H1 (cell line): Measurements from ENCODE around the gene LRRC18. TPM values are rescaled to one million over a fixed set of nuclear protein-coding genes. Genes with fewer than 3 reads are reported as not detected.

Experiments
- CTCF ChIA-PET: fragments of 300-600 bp; sonication (Branson Sonifier 250); formaldehyde crosslinking; loops from one replicate; lab custom pipeline; 2021; ENCODE audit not compliant: partially characterized antibody; lab: Charles Lee
- POLR2A ChIA-PET: fragments of 300-600 bp; sonication (Branson Sonifier 250); formaldehyde crosslinking; loops from one replicate; lab custom pipeline; 2021; ENCODE audit warnings: inconsistent platforms; ENCODE audit not compliant: partially characterized antibody; lab: Charles Lee
- DNase-seq, 2 experiments: peaks; one replicate each; pipeline versions ENCODE4 v3.0.0 to v3.0.0-alpha.2; 2010 to 2022; ENCODE audit warnings: low spot score in 2 of 2, low read depth in 1 of 2, mixed read lengths in 1 of 2
- FAIRE-seq: peaks from 2 replicates; lab custom pipeline; 2011; peaks lifted over from hg19 to GRCh38; lab: Jason Lieb, UNC
- H2AFZ ChIP-seq: 2 replicates; pipeline ENCODE4 v1.8.1; 2012; ENCODE audit warnings: low read length, inconsistent platforms
- H2AK5ac ChIP-seq: 2 replicates; pipeline ENCODE4 v1.6.1; 2013; ENCODE audit warnings: low read depth, low read length
- H2BK120ac ChIP-seq: replicated peaks from 2 replicates; pipeline ENCODE3; 2013; ENCODE audit warnings: low read depth, low read length, inconsistent platforms
- H2BK12ac ChIP-seq: 2 replicates; pipeline ENCODE4 v1.6.1; 2013; ENCODE audit warnings: low read depth, low read length
- H2BK15ac ChIP-seq: 2 replicates; pipeline ENCODE4 v1.6.1; 2013; ENCODE audit warnings: low read length
- H2BK20ac ChIP-seq: 2 replicates; pipeline ENCODE4 v1.6.1; 2013; ENCODE audit warnings: low read length
- H2BK5ac ChIP-seq: 2 replicates; pipeline ENCODE4 v1.6.1; 2013; ENCODE audit warnings: low read depth, low read length
- H3K14ac ChIP-seq: 2 replicates; pipeline ENCODE4 v1.6.1; 2013; ENCODE audit warnings: inconsistent platforms; ENCODE audit not compliant: insufficient read length
- H3K18ac ChIP-seq: 2 replicates; pipeline ENCODE4 v1.6.1; 2013; ENCODE audit warnings: low read length; ENCODE audit errors: extremely low read depth
- H3K23ac ChIP-seq: 2 replicates; pipeline ENCODE4 v1.6.1; 2013; ENCODE audit warnings: inconsistent platforms; ENCODE audit not compliant: insufficient read length
- H3K23me2 ChIP-seq: 2 replicates; pipeline ENCODE4 v1.6.1; 2013; ENCODE audit warnings: low read depth, low read length
- H3K27ac ChIP-seq: 2 replicates; pipeline ENCODE4 v1.6.1; 2011; ENCODE audit warnings: low read depth, low read length, inconsistent platforms
- H3K27me3 ChIP-seq, 4 experiments: replicated peaks in 1 of 4; 1 replicate in 1 of 4; 2 replicates in 3 of 4; pipeline versions ENCODE4 v1.6.1 to v1.8.1; 2011 to 2013; ENCODE audit warnings: low read length in 3 of 4, mild to moderate bottlenecking in 3 of 4, inconsistent platforms in 2 of 4, mixed read lengths in 2 of 4, moderate library complexity in 1 of 4; ENCODE audit not compliant: control insufficient read depth in 3 of 4, insufficient read depth in 3 of 4; ENCODE audit errors: extremely low read depth in 1 of 4
- H3K36me3 ChIP-seq, 4 experiments: 2 replicates each; pipeline versions ENCODE4 v1.6.1 to v1.8.1; 2011 to 2013; ENCODE audit warnings: mild to moderate bottlenecking in 4 of 4, low read length in 3 of 4, moderate library complexity in 2 of 4, control low read depth in 1 of 4, inconsistent platforms in 1 of 4; ENCODE audit not compliant: insufficient read depth in 4 of 4, control insufficient read depth in 2 of 4
- H3K4ac ChIP-seq: replicated peaks from 2 replicates; pipeline ENCODE3; 2013; ENCODE audit warnings: low read length, low read depth, mixed read lengths, inconsistent platforms; ENCODE audit not compliant: insufficient read length
- H3K4me1 ChIP-seq, 4 experiments: replicated peaks in 1 of 4; 1 replicate in 1 of 4; 2 replicates in 3 of 4; pipeline versions ENCODE4 v1.6.1 to v1.8.1; 2011 to 2013; ENCODE audit warnings: low read length in 3 of 4, inconsistent platforms in 2 of 4, mixed read lengths in 1 of 4; ENCODE audit not compliant: insufficient read depth in 4 of 4, control insufficient read depth in 3 of 4
- H3K4me2 ChIP-seq, 2 experiments: 2 replicates each; pipeline versions ENCODE4 v1.6.1 to v1.8.1; 2011 to 2013; ENCODE audit warnings: low read depth in 2 of 2, low read length in 2 of 2, control low read depth in 1 of 2, inconsistent platforms in 1 of 2, mild to moderate bottlenecking in 1 of 2; ENCODE audit not compliant: insufficient read depth in 1 of 2
- H3K4me3 ChIP-seq, 4 experiments: fragments of 200-600, 300-600 bp in 1 of 4; sonication (generic), shearing (Covaris generic), sonication (Bioruptor Twin) in 1 of 4; 2 replicates each; pipeline versions ENCODE4 v1.5.1 to v1.8.1; 2011 to 2016; ENCODE audit warnings: low read length in 4 of 4, low read depth in 3 of 4, control low read depth in 2 of 4, inconsistent platforms in 2 of 4, mild to moderate bottlenecking in 2 of 4, mixed read lengths in 1 of 4, moderate library complexity in 1 of 4; ENCODE audit not compliant: insufficient read depth in 2 of 4; ENCODE audit errors: extremely low read depth in 1 of 4
- H3K56ac ChIP-seq: replicated peaks from 2 replicates; pipeline ENCODE3; 2013; ENCODE audit warnings: low read depth, mild to moderate bottlenecking, mixed read lengths, low read length, inconsistent platforms; ENCODE audit not compliant: insufficient read length
- H3K79me1 ChIP-seq: 2 replicates; pipeline ENCODE4 v1.6.1; 2013; ENCODE audit warnings: low read depth, low read length, control low read depth
- H3K79me2 ChIP-seq, 2 experiments: 2 replicates each; pipeline versions ENCODE4 v1.6.1 to v1.8.1; 2012 to 2013; ENCODE audit warnings: low read length in 2 of 2, mild to moderate bottlenecking in 2 of 2, inconsistent platforms in 1 of 2; ENCODE audit not compliant: insufficient read depth in 2 of 2, control insufficient read depth in 1 of 2
- H3K9ac ChIP-seq, 4 experiments: replicated peaks in 1 of 4; 1 replicate in 1 of 4; 2 replicates in 3 of 4; pipeline versions ENCODE4 v1.6.1 to v1.8.1; 2011 to 2013; ENCODE audit warnings: low read depth in 3 of 4, low read length in 3 of 4, control low read depth in 2 of 4, mild to moderate bottlenecking in 2 of 4, moderate library complexity in 2 of 4, inconsistent platforms in 1 of 4; ENCODE audit errors: extremely low read depth in 1 of 4
- H3K9me3 ChIP-seq, 2 experiments: 2 replicates each; pipeline versions ENCODE4 v1.6.1 to v1.8.1; 2012 to 2013; ENCODE audit warnings: mild to moderate bottlenecking in 2 of 2, moderate library complexity in 2 of 2, control low read depth in 1 of 2, inconsistent platforms in 1 of 2, low read depth in 1 of 2, low read length in 1 of 2, mixed read lengths in 1 of 2; ENCODE audit not compliant: insufficient read depth in 2 of 2
- H4K20me1 ChIP-seq, 2 experiments: replicated peaks in 1 of 2; 2 replicates each; pipeline versions ENCODE3 to v1.8.1; 2011 to 2013; ENCODE audit warnings: inconsistent platforms in 2 of 2, low read length in 2 of 2, mild to moderate bottlenecking in 1 of 2; ENCODE audit not compliant: insufficient read depth in 2 of 2, control insufficient read depth in 1 of 2
- H4K5ac ChIP-seq: 2 replicates; pipeline ENCODE4 v1.6.1; 2013; ENCODE audit warnings: low read length, low read depth, mixed read lengths, inconsistent platforms; ENCODE audit not compliant: insufficient read length
- H4K8ac ChIP-seq: 2 replicates; pipeline ENCODE4 v1.8.0; 2013; ENCODE audit warnings: mild to moderate bottlenecking, moderate library complexity, low read length, inconsistent platforms; ENCODE audit not compliant: insufficient read depth; ENCODE audit errors: extremely low read depth
- H4K91ac ChIP-seq: replicated peaks from 2 replicates; pipeline ENCODE3; 2013; ENCODE audit warnings: low read length, mixed read lengths, inconsistent platforms; ENCODE audit not compliant: insufficient read length
- CHD1 ChIP-seq: IDR thresholded peaks from 2 replicates; pipeline ENCODE4 v1.6.1; 2012; ENCODE audit warnings: low read depth, low read length, improper control_type of control experiment
- CHD2 ChIP-seq: IDR thresholded peaks from 2 replicates; pipeline ENCODE4 v1.6.1; 2012; ENCODE audit warnings: low read length, improper control_type of control experiment
- EGR1 ChIP-seq: IDR thresholded peaks from 2 replicates; pipeline ENCODE4 v1.6.1; 2011; ENCODE audit warnings: low read depth, low read length, borderline replicate concordance
- KDM4A ChIP-seq: IDR thresholded peaks from one replicate; pipeline ENCODE4 v1.7.1; 2012; ENCODE audit warnings: low read depth, mild to moderate bottlenecking, moderate library complexity, low read length, inconsistent platforms; ENCODE audit not compliant: severe bottlenecking
- TAF1 ChIP-seq: IDR thresholded peaks from 2 replicates; pipeline ENCODE4 v1.6.1; 2011; ENCODE audit warnings: mild to moderate bottlenecking, low read depth, low read length
- TCF12 ChIP-seq: IDR thresholded peaks from 2 replicates; pipeline ENCODE4 v1.6.1; 2011; ENCODE audit warnings: low read depth, mild to moderate bottlenecking, low read length
- YY1 ChIP-seq: IDR thresholded peaks from 2 replicates; pipeline ENCODE4 v1.6.1; 2011; ENCODE audit warnings: low read depth, mild to moderate bottlenecking, low read length
- WGBS, 2 experiments: shearing (Covaris generic) in 1 of 2; methylation state at CpG; one replicate each; pipeline versions ENCODE4 v1.1.6 to v1.1.7; 2013 to 2015; ENCODE audit warnings: low lambda C conversion rate in 2 of 2, mixed read lengths in 2 of 2, inconsistent platforms in 1 of 2, low coverage in 1 of 2, missing lambda C conversion rate in 1 of 2; ENCODE audit not compliant: insufficient replicate concordance in 2 of 2, insufficient coverage in 1 of 2, insufficient read length in 1 of 2; ENCODE audit errors: extremely low coverage in 1 of 2, missing lambda C conversion rate in 1 of 2; 5-methylcytosine and 5-hydroxymethylcytosine counted together
- polyA plus RNA-seq, 7 experiments: library from polyadenylated mRNA; depleted of rRNA in 3 of 7; stranded (reverse) in 5 of 7; unstranded in 2 of 7; fragments of >200 nt in 5 of 7; fragments of 200-250 nt in 2 of 7; gene quantifications; 1 replicate in 5 of 7; 2 replicates in 1 of 7; 4 replicates in 1 of 7; pipeline versions ENCODE4 v1.2.1 to v1.2.3, GENCODE V29; 2011 to 2013; ENCODE audit warnings: missing spikeins in 2 of 7, mixed read lengths in 2 of 7
- total RNA-seq: library from RNA; stranded (reverse); fragmentation: NEBNext Ultra II Directional; extraction: Animal tissue kit (Norgen Biotek cat#: 25700); gene quantifications from 2 replicates; pipeline ENCODE4 v1.2.1, GENCODE V29; 2021

LRRC18 gene
- total and polyA plus RNA-seq, 2 of the 8 experiments (the other 6 are each of a cell fraction or from before 2014, with no cell fraction given): not detected

- Histone ChIP-seq H4K20me1 (no peaks in the 10 kb centered on the region), H3K18ac (no peak overlapping the region), H2BK5ac (no peak overlapping the region), H3K36me3 (no peaks in the 10 kb centered on the region), H3K27ac (no peak overlapping the region), H2BK20ac (no peak overlapping the region), H4K8ac (no peak overlapping the region), H3K9ac (no peak overlapping the region), H3K4ac (no peak overlapping the region), H3K4me2 (no peak overlapping the region), H2BK12ac (no peak overlapping the region), H2AK5ac (no peak overlapping the region), H2BK120ac (no peak overlapping the region), H2AFZ (no peak overlapping the region), H3K4me1 (no peaks in the 10 kb centered on the region), H3K4me3 (no peak overlapping the region), H3K14ac (no peak overlapping the region), H3K56ac (no peak overlapping the region), H4K91ac (no peak overlapping the region), H3K9me3 (no peaks in the 10 kb centered on the region), H2BK15ac (no peak overlapping the region), H3K79me2 (no peaks in the 10 kb centered on the region), H3K79me1 (no peaks in the 10 kb centered on the region), H3K23ac (no peak overlapping the region), H4K5ac (no peak overlapping the region), H3K27me3 (no peaks in the 10 kb centered on the region), H3K23me2 (no peaks in the 10 kb centered on the region; the same call in 1 of the 2 replicates)
- ChIA-PET POLR2A (no interaction called here), CTCF (interaction anchor here (0.8 to 2.7 kb wide), 6 partner anchors 8 to 296 kb away, joined by 3 to 11 read pairs (median 5); no protein-coding TSS in a partner anchor)
- FAIRE-seq (no peak), DNase-seq (no peak)
- WGBS, 2 experiments: 87% methylated on average over 2 of the region's 2 CpGs; no CpG with 5 or more reads in 1 of the 2 experiments
- TF ChIP-seq TAF1 (no peak), CHD2 (no peak), EGR1 (no peak), TCF12 (no peak), KDM4A (no peak), YY1 (no peak), CHD1 (no peak)
These were observed 34.8 kb downstream of the LRRC18 start for GRCh38 chr10:48904861-48905260.
